ENCODE measurements around the gene ARIH2. TPM values are rescaled to one million over a fixed set of nuclear protein-coding genes. Genes with fewer than 3 reads are reported as not detected.

ARIH2 gene
- total RNA-seq, 1 donor from 2014 or later, result 86.3 TPM

GRCh38 chr3:48929358-48930035 is 10.9 kb downstream of the ARIH2 start:
- peak; percentile 64 for DNase-seq

GRCh38 chr3:48930590-48930989 is 11.9 kb downstream of the ARIH2 start:
- DNase-seq, result no peak

GRCh38 chr3:48931944-48932580 is 13.4 kb downstream of the ARIH2 start:
- peak; percentile 22 for DNase-seq

- DNase-seq, result no peak
Measured at GRCh38 chr3:48934333-48934991, 15.8 kb downstream of the ARIH2 start.

- DNase-seq, result no peak
Measured at GRCh38 chr3:48935530-48935929, 16.9 kb downstream of the ARIH2 start.

- no peak for DNase-seq
Measured at GRCh38 chr3:48938156-48938555, 19.5 kb downstream of the ARIH2 start.

GRCh38 chr3:48938689-48939088 is 20.0 kb downstream of the ARIH2 start:
- no peak for DNase-seq

- no peak for DNase-seq
Measured at GRCh38 chr3:48945432-48945831, 26.8 kb downstream of the ARIH2 start.

- no peak for DNase-seq
Measured at GRCh38 chr3:48945891-48946549, 27.4 kb downstream of the ARIH2 start.

GRCh38 chr3:48949376-48949717 is 30.7 kb downstream of the ARIH2 start:
- no peak for DNase-seq

GRCh38 chr3:48950051-48950450 is 31.4 kb downstream of the ARIH2 start:
- DNase-seq, result no peak

GRCh38 chr3:48951764-48952163 is 33.1 kb downstream of the ARIH2 start:
- no peak for DNase-seq

GRCh38 chr3:48952510-48953118 is 34.0 kb downstream of the ARIH2 start:
- peak; percentile 63 for DNase-seq

GRCh38 chr3:48957006-48957705 is 38.5 kb downstream of the ARIH2 start:
- no peak for DNase-seq

GRCh38 chr3:48960841-48961413 is 42.3 kb downstream of the ARIH2 start:
- no peak for DNase-seq

GRCh38 chr3:48962340-48962739 is 43.7 kb downstream of the ARIH2 start:
- no peak for DNase-seq

- no peak for DNase-seq
Measured at GRCh38 chr3:48962939-48963338, 44.3 kb downstream of the ARIH2 start.

- DNase-seq, result no peak
Measured at GRCh38 chr3:48963591-48963990, 44.9 kb downstream of the ARIH2 start.

- no peak for DNase-seq
Measured at GRCh38 chr3:48966367-48966766, 47.7 kb downstream of the ARIH2 start.

GRCh38 chr3:48966876-48967361 is 48.3 kb downstream of the ARIH2 start:
- DNase-seq, result no peak

GRCh38 chr3:48970586-48970985 is 51.9 kb downstream of the ARIH2 start:
- no peak for DNase-seq

All from dermis blood vessel endothelial cell (primary cell).